Lung (tissue), 12 donors: Measurements from ENCODE around the gene GULP1. TPM values are rescaled to one million over a fixed set of nuclear protein-coding genes. Genes with fewer than 3 reads are reported as not detected.

Source experiments
- ATAC-seq: fragments of 200-7000 bp; cut with Tn5 transposase; one replicate; pipeline ENCODE4 v1.9.1; 2020; ENCODE audit warnings: moderate number of reproducible peaks; ENCODE audit not compliant: insufficient read depth, low FRiP score
- DNase-seq, 3 donors: peaks; one replicate each; pipeline ENCODE4 v3.0.0-alpha.2; 2013 to 2017
- H3K27ac ChIP-seq, 2 donors: one replicate each; pipeline ENCODE4 v1.5.1; 2013; ENCODE audit warnings: mild to moderate bottlenecking in 2 of 2, moderate library complexity in 2 of 2, control low read depth in 1 of 2, inconsistent platforms in 1 of 2, low read depth in 1 of 2, low read length in 1 of 2
- H3K27me3 ChIP-seq, 3 donors: one replicate each; pipeline ENCODE4 v1.5.1; 2013; ENCODE audit warnings: low read length in 2 of 3; ENCODE audit not compliant: control insufficient read depth in 3 of 3, insufficient read depth in 3 of 3
- H3K36me3 ChIP-seq, 4 donors: one replicate each; pipeline ENCODE4 v1.5.1; 2013; ENCODE audit warnings: low read length in 4 of 4, mild to moderate bottlenecking in 1 of 4, moderate library complexity in 1 of 4; ENCODE audit not compliant: control insufficient read depth in 4 of 4, insufficient read depth in 4 of 4
- H3K4me1 ChIP-seq, 5 donors: one replicate each; pipeline ENCODE4 v1.5.1; 2013; ENCODE audit warnings: low read length in 5 of 5, mild to moderate bottlenecking in 2 of 5, moderate library complexity in 1 of 5; ENCODE audit not compliant: control insufficient read depth in 5 of 5, insufficient read depth in 5 of 5
- H3K4me3 ChIP-seq: one replicate; pipeline ENCODE4 v1.5.1; 2013; ENCODE audit warnings: mild to moderate bottlenecking, control low read depth, moderate library complexity
- H3K9ac ChIP-seq, 2 donors: one replicate each; pipeline ENCODE4 v1.5.1; 2013; ENCODE audit warnings: low read length in 2 of 2, control low read depth in 1 of 2; ENCODE audit not compliant: insufficient read depth in 1 of 2
- H3K9me3 ChIP-seq, 4 donors: one replicate each; pipeline ENCODE4 v1.5.1; 2013; ENCODE audit warnings: low read length in 3 of 4, mild to moderate bottlenecking in 1 of 4, moderate library complexity in 1 of 4; ENCODE audit not compliant: control insufficient read depth in 4 of 4, insufficient read depth in 3 of 4
- WGBS, 2 donors: extraction: QIAGEN DNeasy Blood & Tissue Kit; methylation state at CpG; one replicate each; pipeline ENCODE4 v1.1.7; 2013; 5-methylcytosine and 5-hydroxymethylcytosine counted together
- polyA plus RNA-seq, 2 donors: library from polyadenylated mRNA; stranded (reverse); fragments of 200-250 nt; gene quantifications; one replicate each; pipeline ENCODE4 v1.2.1, GENCODE V29; 2013
- total RNA-seq, 2 donors: library from RNA; depleted of rRNA in 1 of 2; stranded (reverse); fragments of >200 nt in 1 of 2; gene quantifications; one replicate each; pipeline ENCODE4 v1.2.1, GENCODE V29; 2014 to 2021
- TF ChIP-seq, protein P1 (sequence below): IDR thresholded peaks from 2 replicates; pipeline ENCODE4 v1.5.1; 2012; ENCODE audit warnings: mild to moderate bottlenecking; ENCODE audit errors: control extremely low read depth, extremely low read depth
- donor health status: control.
- donor health status: control.
- donor health status: Bipolar disorder and iron deficiency.
- donor health status: healthy.
- donor health status: DM: yes; HTN: yes; CAD: no.

Gene GULP1
- total and polyA plus RNA-seq, 4 donors, result 9.1 to 86.7 (median 20.1) TPM

DNA sequence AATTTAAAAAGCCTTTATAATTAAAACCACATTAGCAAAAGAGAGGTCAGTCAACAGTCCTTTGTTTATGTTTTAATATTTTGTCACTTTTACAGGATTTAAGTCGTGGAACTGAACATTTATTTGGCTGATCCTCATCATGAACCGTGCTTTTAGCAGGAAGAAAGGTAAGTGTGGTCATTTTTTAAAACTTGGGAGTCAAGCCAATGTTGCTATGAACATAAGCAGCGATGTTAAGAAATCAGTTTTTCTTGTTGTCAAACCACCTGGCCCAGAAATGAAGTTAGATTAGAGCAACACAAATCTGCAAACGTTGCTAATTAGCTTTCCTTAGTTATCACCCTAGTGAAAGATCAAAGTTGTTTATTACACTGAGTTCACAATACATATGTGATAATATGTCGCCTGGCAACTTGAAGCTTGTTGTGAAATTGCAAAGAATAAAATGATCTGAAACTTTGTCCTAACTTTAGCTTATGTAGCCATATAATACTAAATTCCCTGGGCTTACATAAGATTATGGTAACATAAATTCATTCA lies 186.0 kb downstream of the GULP1 start:
- peak in 1 of 3 donors; percentile 18 for DNase-seq
- TF ChIP-seq, protein P1, sequence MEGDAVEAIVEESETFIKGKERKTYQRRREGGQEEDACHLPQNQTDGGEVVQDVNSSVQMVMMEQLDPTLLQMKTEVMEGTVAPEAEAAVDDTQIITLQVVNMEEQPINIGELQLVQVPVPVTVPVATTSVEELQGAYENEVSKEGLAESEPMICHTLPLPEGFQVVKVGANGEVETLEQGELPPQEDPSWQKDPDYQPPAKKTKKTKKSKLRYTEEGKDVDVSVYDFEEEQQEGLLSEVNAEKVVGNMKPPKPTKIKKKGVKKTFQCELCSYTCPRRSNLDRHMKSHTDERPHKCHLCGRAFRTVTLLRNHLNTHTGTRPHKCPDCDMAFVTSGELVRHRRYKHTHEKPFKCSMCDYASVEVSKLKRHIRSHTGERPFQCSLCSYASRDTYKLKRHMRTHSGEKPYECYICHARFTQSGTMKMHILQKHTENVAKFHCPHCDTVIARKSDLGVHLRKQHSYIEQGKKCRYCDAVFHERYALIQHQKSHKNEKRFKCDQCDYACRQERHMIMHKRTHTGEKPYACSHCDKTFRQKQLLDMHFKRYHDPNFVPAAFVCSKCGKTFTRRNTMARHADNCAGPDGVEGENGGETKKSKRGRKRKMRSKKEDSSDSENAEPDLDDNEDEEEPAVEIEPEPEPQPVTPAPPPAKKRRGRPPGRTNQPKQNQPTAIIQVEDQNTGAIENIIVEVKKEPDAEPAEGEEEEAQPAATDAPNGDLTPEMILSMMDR, result no peak
- 55 to 62% methylated on average over 5 of the region's 5 CpGs for WGBS, 2 donors

DNA sequence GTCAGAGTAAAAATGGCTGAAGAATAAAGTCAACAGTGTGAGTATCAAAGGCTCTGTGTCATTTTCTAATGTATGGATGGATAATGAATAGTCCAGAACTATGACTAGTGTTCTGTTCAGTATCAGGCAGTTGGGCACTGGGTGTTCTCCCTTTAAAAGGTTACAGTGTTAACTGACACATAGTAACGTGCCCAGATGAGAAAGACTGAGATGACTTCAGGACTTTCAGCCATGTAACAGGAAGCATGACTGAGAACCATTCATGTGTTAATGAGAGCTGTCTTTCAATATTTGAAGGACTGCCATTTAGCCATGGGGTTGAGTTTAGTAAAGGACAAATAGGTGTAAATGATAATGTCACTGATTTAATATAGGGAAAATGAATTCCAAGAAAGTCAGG lies 187.1 kb downstream of the GULP1 start:
- Histone ChIP-seq H3K27ac (no peak overlapping the region), H3K9me3 (no peaks in the 10 kb centered on the region), H3K4me1 (peaks cover 0 to 4% (median 0%) of the 10 kb centered on the region in 5 donors), H3K9ac (no peak overlapping the region), H3K27me3 (no peaks in the 10 kb centered on the region), H3K4me3 (no peak overlapping the region), H3K36me3 (peaks cover 0 to 5% (median 0%) of the 10 kb centered on the region in 4 donors)
- no peak for ATAC-seq
- 59 to 87% methylated on average over 1 of the region's 1 CpG for WGBS, 2 donors
- no peak for DNase-seq
- TF ChIP-seq, protein P1, result no peak

More for the DNA sequence above, 186.0 kb downstream of the GULP1 start:
- H3K27me3 ChIP-seq, result no peaks in the 10 kb centered on the region
- no peak overlapping the region for H3K9ac ChIP-seq
- H3K4me3 ChIP-seq, result no peak overlapping the region
- peaks cover 0 to 2% (median 0%) of the 10 kb centered on the region in 4 donors for H3K9me3 ChIP-seq
- H3K36me3 ChIP-seq, result peaks cover 0 to 7% (median 0%) of the 10 kb centered on the region in 4 donors
- no peak overlapping the region for H3K27ac ChIP-seq
- ATAC-seq, result no peak
- peaks cover 0 to 4% (median 0%) of the 10 kb centered on the region in 5 donors for H3K4me1 ChIP-seq

DNA sequence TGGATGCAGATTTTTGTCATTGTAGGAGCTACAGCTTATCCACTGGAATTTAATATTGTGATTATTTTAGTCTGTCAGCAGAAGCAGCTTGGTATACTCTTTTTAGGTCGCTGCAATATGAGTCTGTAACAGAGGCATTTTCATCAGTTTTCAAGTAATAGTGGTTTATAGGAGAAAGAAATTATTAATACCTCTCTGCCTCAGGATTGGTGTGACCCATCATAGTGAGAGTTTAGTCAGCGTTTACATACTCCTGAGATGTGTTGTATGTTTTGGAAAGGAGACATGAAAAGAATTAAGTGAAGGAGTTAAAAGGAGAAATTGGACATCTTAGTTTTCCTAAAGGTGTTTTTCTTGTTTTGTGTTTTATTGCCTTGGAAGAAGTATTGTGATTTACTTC lies 189.8 kb downstream of the GULP1 start:
- TF ChIP-seq, protein P1, result no peak

DNA sequence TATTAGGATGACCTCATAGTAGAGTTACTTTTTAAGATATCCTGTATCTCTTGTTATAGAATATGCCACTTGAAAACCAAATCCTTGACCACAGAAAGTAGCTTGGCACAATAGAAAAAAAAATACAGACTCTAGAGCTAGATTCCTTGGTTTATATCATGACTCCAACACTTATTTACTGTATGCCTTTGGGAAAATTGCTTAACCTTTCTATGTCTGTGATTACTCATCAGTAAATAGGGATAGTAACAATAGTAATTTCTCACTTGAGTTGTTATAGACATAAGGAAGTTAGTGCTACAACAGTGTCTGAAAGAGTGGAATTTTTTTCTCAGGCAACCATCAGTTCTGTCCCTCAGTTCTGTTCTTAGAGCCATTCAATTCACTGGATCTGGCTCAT lies 193.8 kb downstream of the GULP1 start:
- ATAC-seq (no peak), DNase-seq (no peak)
- no peak overlapping the region for H3K9ac ChIP-seq
- H3K27me3 ChIP-seq, result no peaks in the 10 kb centered on the region
- no peak overlapping the region for H3K27ac ChIP-seq
- H3K4me1 ChIP-seq, result peaks cover 0 to 4% (median 0%) of the 10 kb centered on the region in 5 donors
- TF ChIP-seq, protein P1, result no peak
- H3K4me3 ChIP-seq, result no peak overlapping the region
- H3K9me3 ChIP-seq, result no peaks in the 10 kb centered on the region
- H3K36me3 ChIP-seq, result peaks cover 0 to 2% (median 0%) of the 10 kb centered on the region in 4 donors

More for the DNA sequence above, 189.8 kb downstream of the GULP1 start:
- Histone ChIP-seq H3K9ac (no peak overlapping the region), H3K4me1 (no peaks in the 10 kb centered on the region), H3K4me3 (no peak overlapping the region), H3K27ac (no peak overlapping the region), H3K9me3 (no peaks in the 10 kb centered on the region), H3K27me3 (no peaks in the 10 kb centered on the region), H3K36me3 (peaks cover 0 to 5% (median 0%) of the 10 kb centered on the region in 4 donors)
- ATAC-seq (no peak), DNase-seq (no peak)
- 89 to 92% methylated on average over 2 of the region's 2 CpGs for WGBS, 2 donors
